GM12892 (cell line): Measurements from ENCODE around the gene RABL6.

Source experiments
- POLR2A ChIP-seq: IDR thresholded peaks from 2 replicates; pipeline ENCODE4 v1.6.1; 2011; ENCODE audit warnings: low read depth, low read length, control low read depth
- POLR2AphosphoS5 ChIP-seq: IDR thresholded peaks from 2 replicates; pipeline ENCODE4 v1.6.1; 2011; ENCODE audit warnings: low read depth, low read length, control low read depth
- TAF1 ChIP-seq: IDR thresholded peaks from 2 replicates; pipeline ENCODE4 v1.6.1; 2011; ENCODE audit warnings: low read depth, mild to moderate bottlenecking, control low read depth, low read length, borderline replicate concordance

DNA sequence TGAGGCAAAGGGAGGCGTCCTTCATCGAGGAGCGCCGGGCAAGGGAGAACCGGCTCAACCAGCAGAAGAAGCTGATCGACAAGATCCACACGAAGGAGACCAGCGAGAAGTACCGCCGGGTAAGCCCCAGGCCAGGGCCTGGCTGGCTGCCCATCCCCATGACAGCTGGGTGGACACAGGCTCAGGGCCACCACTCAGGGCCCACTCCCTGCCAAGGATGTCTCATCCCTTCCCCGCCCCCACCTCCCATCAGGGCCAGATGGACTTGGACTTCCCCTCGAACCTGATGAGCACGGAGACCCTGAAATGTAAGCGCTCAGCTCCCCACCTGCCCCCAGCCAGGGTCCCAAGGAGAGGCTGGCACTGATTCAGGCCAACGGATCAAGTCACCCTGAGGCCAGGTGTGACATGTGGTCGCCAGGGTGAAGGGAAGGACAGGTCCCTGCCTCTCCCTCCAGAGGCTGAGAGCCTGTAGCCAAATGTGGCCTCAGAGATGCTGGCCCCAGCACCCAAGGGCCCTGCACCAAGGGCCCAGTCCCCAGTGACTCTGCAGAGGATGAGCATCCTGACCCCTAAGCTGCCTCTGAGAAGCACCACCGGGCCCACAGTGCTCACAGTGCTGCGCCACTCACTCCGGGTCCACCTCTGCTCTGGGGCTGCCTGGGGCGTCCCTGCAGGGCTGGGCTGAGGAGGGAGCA is 3.1 kb upstream of the RABL6 start:
- TF ChIP-seq POLR2A (no peak), POLR2AphosphoS5 (no peak), TAF1 (no peak)
